RWPE2 (cell line): Measurements from ENCODE around the gene PRDM2.
A peak's percentile ranks its signal among the peaks of the same experiment; 100 is the strongest.

Experiments
- ATAC-seq: fragments of 200-7000 bp; cut with Tn5 transposase; 3 replicates; pipeline ENCODE4 v1.9.1; 2021; ENCODE audit warnings: low read depth
- DNase-seq: peaks from one replicate; pipeline ENCODE4 v3.0.0-alpha.2; 2020; ENCODE audit warnings: low spot score
- H3K27ac ChIP-seq: fragments of 450-650 bp; 2 replicates; pipeline ENCODE4 v1.5.1; 2017; ENCODE audit warnings: mild to moderate bottlenecking; ENCODE audit not compliant: poor library complexity, severe bottlenecking
- H3K27me3 ChIP-seq: fragments of 250-450 bp; sonication (Bioruptor Pico); 2 replicates; pipeline ENCODE4 v1.5.1; 2021; ENCODE audit warnings: mild to moderate bottlenecking, moderate library complexity; ENCODE audit not compliant: insufficient read depth, poor library complexity, severe bottlenecking
- H3K36me3 ChIP-seq: fragments of 250-450 bp; sonication (Bioruptor Pico); 2 replicates; pipeline ENCODE4 v1.5.1; 2020; ENCODE audit warnings: low read depth, mild to moderate bottlenecking, moderate library complexity
- H3K4me1 ChIP-seq: fragments of 250-450 bp; sonication (Bioruptor Pico); 2 replicates; pipeline ENCODE4 v1.5.1; 2021; ENCODE audit warnings: mild to moderate bottlenecking, moderate library complexity; ENCODE audit not compliant: insufficient read depth, poor library complexity, severe bottlenecking
- H3K4me3 ChIP-seq: fragments of 250-450 bp; sonication (Bioruptor Pico); 2 replicates; pipeline ENCODE4 v1.5.1; 2021; ENCODE audit warnings: mild to moderate bottlenecking, moderate library complexity; ENCODE audit not compliant: severe bottlenecking
- H3K9me3 ChIP-seq: fragments of 250-450 bp; sonication (Bioruptor Pico); 2 replicates; pipeline ENCODE4 v1.5.1; 2021; ENCODE audit warnings: mild to moderate bottlenecking, moderate library complexity; ENCODE audit not compliant: severe bottlenecking
- CTCF ChIP-seq: fragments of 450-650 bp; IDR thresholded peaks from one replicate; pipeline ENCODE4 v1.5.1; 2017; ENCODE audit warnings: mild to moderate bottlenecking, moderate library complexity; ENCODE audit not compliant: poor library complexity, severe bottlenecking

Gene PRDM2

GRCh38 chr1:13663969-13664368, 36.0 kb upstream of the PRDM2 start:
- Histone ChIP-seq H3K27me3 (no peaks in the 10 kb centered on the region), H3K4me1 (peaks cover 13% of the 10 kb centered on the region), H3K9me3 (peaks cover 2% of the 10 kb centered on the region), H3K4me3 (no peak overlapping the region), H3K36me3 (no peaks in the 10 kb centered on the region), H3K27ac (peak overlapping the region; percentile 40)
- no peak for ATAC-seq
- DNase-seq = no peak
- TF ChIP-seq CTCF = no peak

- no peak for TF ChIP-seq CTCF
- Histone ChIP-seq H3K27me3 (no peaks in the 10 kb centered on the region), H3K27ac (peak overlapping the region; percentile 40), H3K4me1 (peaks cover 13% of the 10 kb centered on the region), H3K36me3 (no peaks in the 10 kb centered on the region), H3K9me3 (peaks cover 1% of the 10 kb centered on the region), H3K4me3 (no peak overlapping the region)
- DNase-seq = peak; percentile 74
- peak; percentile 68 for ATAC-seq
Measured at GRCh38 chr1:13664451-13664850, 35.5 kb upstream of the PRDM2 start.

GRCh38 chr1:13666317-13666716, 33.7 kb upstream of the PRDM2 start:
- Histone ChIP-seq H3K9me3 (no peaks in the 10 kb centered on the region), H3K27ac (no peak overlapping the region), H3K27me3 (no peaks in the 10 kb centered on the region), H3K36me3 (no peaks in the 10 kb centered on the region), H3K4me1 (peaks cover 13% of the 10 kb centered on the region), H3K4me3 (no peak overlapping the region)
- DNase-seq (no peak), ATAC-seq (no peak)
- no peak for TF ChIP-seq CTCF

- no peak for TF ChIP-seq CTCF
- ATAC-seq (no peak), DNase-seq (no peak)
- Histone ChIP-seq H3K36me3 (no peaks in the 10 kb centered on the region), H3K9me3 (no peaks in the 10 kb centered on the region), H3K4me3 (no peak overlapping the region), H3K4me1 (peaks cover 13% of the 10 kb centered on the region), H3K27ac (no peak overlapping the region), H3K27me3 (no peaks in the 10 kb centered on the region)
Measured at GRCh38 chr1:13667691-13668090, 32.3 kb upstream of the PRDM2 start.

- ATAC-seq = no peak
- no peak for DNase-seq
- TF ChIP-seq CTCF = no peak
- no peaks in the 10 kb centered on the region for H3K27me3 ChIP-seq
- no peaks in the 10 kb centered on the region for H3K36me3 ChIP-seq
- H3K27ac ChIP-seq = no peak overlapping the region
- H3K4me1 ChIP-seq = no peaks in the 10 kb centered on the region
- H3K4me3 ChIP-seq = no peak overlapping the region
- no peaks in the 10 kb centered on the region for H3K9me3 ChIP-seq
Measured at GRCh38 chr1:13674377-13674776, 25.6 kb upstream of the PRDM2 start.
